NT2/D1 (cell line): ENCODE measurements around the gene HSFX2.
"Not testable (repeated sequence)": the region's sequence is repeated elsewhere in the genome, so short reads cannot be mapped to it uniquely, and the experiment has no call there.

Experiments used
- DNase-seq: peaks from one replicate; pipeline ENCODE4 v3.0.0-alpha.2; 2011; ENCODE audit warnings: low read depth, low spot score
- H3K27me3 ChIP-seq: 2 replicates; pipeline ENCODE4 v1.6.0; 2011; ENCODE audit warnings: mild to moderate bottlenecking; ENCODE audit not compliant: insufficient read length, insufficient read depth
- H3K36me3 ChIP-seq: 2 replicates; pipeline ENCODE4 v1.6.1; 2011; ENCODE audit warnings: mild to moderate bottlenecking, low read length, mixed read lengths; ENCODE audit not compliant: insufficient read depth, insufficient read length
- H3K4me1 ChIP-seq: 2 replicates; pipeline ENCODE4 v1.5.1; 2011; ENCODE audit not compliant: insufficient read depth, insufficient read length
- H3K4me3 ChIP-seq: 2 replicates; pipeline ENCODE4 v1.5.1; 2011; ENCODE audit warnings: low read depth; ENCODE audit not compliant: insufficient read length
- H3K9ac ChIP-seq: 2 replicates; pipeline ENCODE4 v1.6.0; 2011; ENCODE audit warnings: low read depth; ENCODE audit not compliant: insufficient read length
- H3K9me3 ChIP-seq: 2 replicates; pipeline ENCODE4 v1.5.1; 2011; ENCODE audit warnings: mild to moderate bottlenecking, low read length; ENCODE audit not compliant: insufficient read depth
- SUZ12 ChIP-seq: IDR thresholded peaks from 2 replicates; pipeline ENCODE4 v1.6.1; 2011; ENCODE audit not compliant: insufficient read length, insufficient read depth; ENCODE audit errors: extremely low read depth
- YY1 ChIP-seq: IDR thresholded peaks from 2 replicates; pipeline ENCODE4 v1.6.1; 2011; ENCODE audit not compliant: insufficient read length, insufficient read depth
- ZNF274 ChIP-seq: IDR thresholded peaks from 2 replicates; pipeline ENCODE4 v1.6.1; 2011; ENCODE audit warnings: mild to moderate bottlenecking, low read depth, low read length

HSFX2 gene

GRCh38 chrX:149631234-149632165, 36.4 kb upstream of the HSFX2 start, which contains the start of gene TMEM185A:
TMEM185A (minus strand) TSS chrX:149631792; CDS start chrX:149631580, 212 bp downstream.
- H3K27me3 ChIP-seq, result peaks cover 18% of the 10 kb centered on the region
- peak within 1 kb of the TSS; percentile 60 for H3K4me3 ChIP-seq
- H3K4me1 ChIP-seq, result no peaks in the 10 kb centered on the region
- H3K9me3 ChIP-seq, result no peaks in the 10 kb centered on the region
- H3K36me3 ChIP-seq, result peaks cover 4% of the 10 kb centered on the region
- DNase-seq, result peak; percentile 47
- TF ChIP-seq YY1 (no peak), SUZ12 (no peak), ZNF274 (no peak)
- peak within 1 kb of the TSS; percentile 85 for H3K9ac ChIP-seq

GRCh38 chrX:149630681-149631233, 35.6 kb upstream of the HSFX2 start:
- Histone ChIP-seq H3K27me3 (peaks cover 18% of the 10 kb centered on the region), H3K9me3 (no peaks in the 10 kb centered on the region), H3K9ac (peak overlapping the region; percentile 85), H3K4me1 (no peaks in the 10 kb centered on the region), H3K4me3 (peak overlapping the region; percentile 60), H3K36me3 (peaks cover 4% of the 10 kb centered on the region)
- DNase-seq, result no peak
- TF ChIP-seq YY1 (no peak), SUZ12 (no peak), ZNF274 (no peak)

- no peak for TF ChIP-seq SUZ12
- no peak for TF ChIP-seq YY1
- no peak for TF ChIP-seq ZNF274
- no peak overlapping the region for H3K4me3 ChIP-seq
- H3K4me1 ChIP-seq, result no peaks in the 10 kb centered on the region
- no peak for DNase-seq
- peaks cover 18% of the 10 kb centered on the region for H3K27me3 ChIP-seq
- H3K9ac ChIP-seq, result no peak overlapping the region
- H3K36me3 ChIP-seq, result peaks cover 4% of the 10 kb centered on the region
- no peaks in the 10 kb centered on the region for H3K9me3 ChIP-seq
Observed at GRCh38 chrX:149629730-149630387, 34.7 kb upstream of the HSFX2 start.

- H3K9ac ChIP-seq, result no peak overlapping the region
- no peaks in the 10 kb centered on the region for H3K9me3 ChIP-seq
- H3K36me3 ChIP-seq, result peaks cover 4% of the 10 kb centered on the region
- DNase-seq, result no peak
- peaks cover 18% of the 10 kb centered on the region for H3K27me3 ChIP-seq
- no peaks in the 10 kb centered on the region for H3K4me1 ChIP-seq
- H3K4me3 ChIP-seq, result no peak overlapping the region
- no peak for TF ChIP-seq ZNF274
- no peak for TF ChIP-seq SUZ12
- TF ChIP-seq YY1, result no peak
Observed at GRCh38 chrX:149628768-149629167, 33.7 kb upstream of the HSFX2 start.

GRCh38 chrX:149628280-149628679, 33.2 kb upstream of the HSFX2 start:
- Histone ChIP-seq H3K9me3 (no peaks in the 10 kb centered on the region), H3K27me3 (peaks cover 14% of the 10 kb centered on the region), H3K36me3 (peaks cover 4% of the 10 kb centered on the region), H3K4me3 (no peak overlapping the region), H3K4me1 (no peaks in the 10 kb centered on the region), H3K9ac (no peak overlapping the region)
- TF ChIP-seq SUZ12 (no peak), ZNF274 (no peak), YY1 (no peak)
- no peak for DNase-seq

- not testable (repeated sequence) for H3K36me3 ChIP-seq, DNase-seq, H3K4me3 ChIP-seq, H3K27me3 ChIP-seq, H3K4me1 ChIP-seq, H3K9me3 ChIP-seq, H3K9ac ChIP-seq
Observed at GRCh38 chrX:149626829-149627228, 31.7 kb upstream of the HSFX2 start.

- not testable (repeated sequence) for H3K4me1 ChIP-seq, DNase-seq, H3K27me3 ChIP-seq, H3K9me3 ChIP-seq, H3K4me3 ChIP-seq, H3K36me3 ChIP-seq, H3K9ac ChIP-seq
Observed at GRCh38 chrX:149619662-149620061, 24.5 kb upstream of the HSFX2 start.
